Breast epithelium (tissue), 3 donors: Measurements from ENCODE around the gene ELOVL7.

Experiments
- POLR2A ChIP-seq: fragments of 450-650 bp; IDR thresholded peaks from one replicate; pipeline ENCODE4 v1.6.1; 2016; ENCODE audit warnings: antibody characterized with exemption, mild to moderate bottlenecking, moderate library complexity
- POLR2AphosphoS5 ChIP-seq, 3 donors: sonication (generic); formaldehyde crosslinking; IDR thresholded peaks; one replicate each; pipeline ENCODE4 v1.6.1; 2017; ENCODE audit warnings: antibody characterized with exemption in 3 of 3
- TF ChIP-seq, protein P1 (sequence below), 3 donors: fragments of 450-650 bp; IDR thresholded peaks; one replicate each; pipeline ENCODE4 v1.5.1; 2016 to 2017; ENCODE audit warnings: antibody characterized with exemption in 3 of 3, mild to moderate bottlenecking in 3 of 3, moderate library complexity in 3 of 3

- TF ChIP-seq, protein P1, sequence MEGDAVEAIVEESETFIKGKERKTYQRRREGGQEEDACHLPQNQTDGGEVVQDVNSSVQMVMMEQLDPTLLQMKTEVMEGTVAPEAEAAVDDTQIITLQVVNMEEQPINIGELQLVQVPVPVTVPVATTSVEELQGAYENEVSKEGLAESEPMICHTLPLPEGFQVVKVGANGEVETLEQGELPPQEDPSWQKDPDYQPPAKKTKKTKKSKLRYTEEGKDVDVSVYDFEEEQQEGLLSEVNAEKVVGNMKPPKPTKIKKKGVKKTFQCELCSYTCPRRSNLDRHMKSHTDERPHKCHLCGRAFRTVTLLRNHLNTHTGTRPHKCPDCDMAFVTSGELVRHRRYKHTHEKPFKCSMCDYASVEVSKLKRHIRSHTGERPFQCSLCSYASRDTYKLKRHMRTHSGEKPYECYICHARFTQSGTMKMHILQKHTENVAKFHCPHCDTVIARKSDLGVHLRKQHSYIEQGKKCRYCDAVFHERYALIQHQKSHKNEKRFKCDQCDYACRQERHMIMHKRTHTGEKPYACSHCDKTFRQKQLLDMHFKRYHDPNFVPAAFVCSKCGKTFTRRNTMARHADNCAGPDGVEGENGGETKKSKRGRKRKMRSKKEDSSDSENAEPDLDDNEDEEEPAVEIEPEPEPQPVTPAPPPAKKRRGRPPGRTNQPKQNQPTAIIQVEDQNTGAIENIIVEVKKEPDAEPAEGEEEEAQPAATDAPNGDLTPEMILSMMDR (IDR thresholded peaks at IDR 0.05) = no peak
- TF ChIP-seq POLR2A (no peak), POLR2AphosphoS5 (IDR thresholded peaks at IDR 0.05) (no peak)
These were observed 125.7 kb downstream of the ELOVL7 start for GRCh38 chr5:60718166-60718892.
